Measurements from ENCODE around the gene ARAP2.
A peak's percentile ranks its signal among the peaks of the same experiment; 100 is the strongest.
"Not testable (repeated sequence)": the region's sequence is repeated elsewhere in the genome, so short reads cannot be mapped to it uniquely, and the experiment has no call there.

ARAP2 gene

GRCh38 chr4:36192922-36193321 is 51.4 kb downstream of the ARAP2 start:
- no peak for TF ChIP-seq TAF1 (IDR thresholded peaks at IDR 0.05; ENCODE audit: borderline replicate concordance, low read depth, low read length)
- no peak for TF ChIP-seq POLR2A (IDR thresholded peaks at IDR 0.05; ENCODE audit: low read depth, low read length)
- TF ChIP-seq POLR2AphosphoS5 (IDR thresholded peaks at IDR 0.05; ENCODE audit: low read depth, low read length) = no peak
- no peak for FAIRE-seq
- DNase-seq (ENCODE audit: insufficient read length) = no peak

- no peak for DNase-seq (ENCODE audit: insufficient read length)
- TF ChIP-seq TAF1 (IDR thresholded peaks at IDR 0.05; ENCODE audit: borderline replicate concordance, low read depth, low read length) (no peak), POLR2A (IDR thresholded peaks at IDR 0.05; ENCODE audit: low read depth, low read length) (no peak), POLR2AphosphoS5 (IDR thresholded peaks at IDR 0.05; ENCODE audit: low read depth, low read length) (no peak)
- FAIRE-seq = peak; percentile 87
These were observed 54.6 kb downstream of the ARAP2 start for GRCh38 chr4:36189511-36190226.

- no peak for TF ChIP-seq TAF1 (IDR thresholded peaks at IDR 0.05; ENCODE audit: borderline replicate concordance, low read depth, low read length)
- no peak for TF ChIP-seq POLR2A (IDR thresholded peaks at IDR 0.05; ENCODE audit: low read depth, low read length)
- DNase-seq (ENCODE audit: insufficient read length) = no peak
- FAIRE-seq = peak; percentile 64
These were observed 56.5 kb downstream of the ARAP2 start for GRCh38 chr4:36187723-36188333.

- FAIRE-seq = no peak
These were observed 60.5 kb downstream of the ARAP2 start for GRCh38 chr4:36183665-36184393.

GRCh38 chr4:36183232-36183631 is 61.1 kb downstream of the ARAP2 start:
- no peak for TF ChIP-seq POLR2AphosphoS5 (IDR thresholded peaks at IDR 0.05; ENCODE audit: low read depth, low read length)
- TF ChIP-seq TAF1 (IDR thresholded peaks at IDR 0.05; ENCODE audit: borderline replicate concordance, low read depth, low read length) = no peak
- no peak for TF ChIP-seq POLR2A (IDR thresholded peaks at IDR 0.05; ENCODE audit: low read depth, low read length)

More at GRCh38 chr4:36183665-36184393, 60.5 kb downstream of the ARAP2 start:
- TF ChIP-seq TAF1 (IDR thresholded peaks at IDR 0.05; ENCODE audit: borderline replicate concordance, low read depth, low read length) (no peak), POLR2A (IDR thresholded peaks at IDR 0.05; ENCODE audit: low read depth, low read length) (no peak)
- no peak for DNase-seq (ENCODE audit: insufficient read length)

GRCh38 chr4:36182315-36182714 is 62.0 kb downstream of the ARAP2 start:
- not testable (repeated sequence) for DNase-seq (ENCODE audit: insufficient read length)

More at GRCh38 chr4:36183232-36183631, 61.1 kb downstream of the ARAP2 start:
- FAIRE-seq (peak; percentile 75), DNase-seq (ENCODE audit: insufficient read length) (no peak)

GRCh38 chr4:36180206-36180605 is 64.1 kb downstream of the ARAP2 start:
- no peak for TF ChIP-seq POLR2AphosphoS5 (IDR thresholded peaks at IDR 0.05; ENCODE audit: low read depth, low read length)
- TF ChIP-seq TAF1 (IDR thresholded peaks at IDR 0.05; ENCODE audit: borderline replicate concordance, low read depth, low read length) = no peak
- no peak for TF ChIP-seq POLR2A (IDR thresholded peaks at IDR 0.05; ENCODE audit: low read depth, low read length)
- no peak for FAIRE-seq
- DNase-seq (ENCODE audit: insufficient read length) = no peak

More at GRCh38 chr4:36182315-36182714, 62.0 kb downstream of the ARAP2 start:
- FAIRE-seq = not testable (repeated sequence)

GRCh38 chr4:36178484-36178883 is 65.8 kb downstream of the ARAP2 start:
- no peak for DNase-seq (ENCODE audit: insufficient read length)
- no peak for TF ChIP-seq TAF1 (IDR thresholded peaks at IDR 0.05; ENCODE audit: borderline replicate concordance, low read depth, low read length)
- no peak for TF ChIP-seq POLR2A (IDR thresholded peaks at IDR 0.05; ENCODE audit: low read depth, low read length)
- TF ChIP-seq POLR2AphosphoS5 (IDR thresholded peaks at IDR 0.05; ENCODE audit: low read depth, low read length) = no peak
- FAIRE-seq = no peak

GRCh38 chr4:36177946-36178345 is 66.4 kb downstream of the ARAP2 start:
- no peak for TF ChIP-seq POLR2AphosphoS5 (IDR thresholded peaks at IDR 0.05; ENCODE audit: low read depth, low read length)
- no peak for TF ChIP-seq POLR2A (IDR thresholded peaks at IDR 0.05; ENCODE audit: low read depth, low read length)
- no peak for TF ChIP-seq TAF1 (IDR thresholded peaks at IDR 0.05; ENCODE audit: borderline replicate concordance, low read depth, low read length)
- FAIRE-seq = no peak

GRCh38 chr4:36174570-36174969 is 69.7 kb downstream of the ARAP2 start:
- DNase-seq (ENCODE audit: insufficient read length) (no peak), FAIRE-seq (no peak)
- TF ChIP-seq POLR2A (IDR thresholded peaks at IDR 0.05; ENCODE audit: low read depth, low read length) = no peak
- TF ChIP-seq TAF1 (IDR thresholded peaks at IDR 0.05; ENCODE audit: borderline replicate concordance, low read depth, low read length) = no peak
- no peak for TF ChIP-seq POLR2AphosphoS5 (IDR thresholded peaks at IDR 0.05; ENCODE audit: low read depth, low read length)

More at GRCh38 chr4:36177946-36178345, 66.4 kb downstream of the ARAP2 start:
- DNase-seq (ENCODE audit: insufficient read length) = no peak

GRCh38 chr4:36173905-36174304 is 70.4 kb downstream of the ARAP2 start:
- FAIRE-seq = no peak
- no peak for DNase-seq (ENCODE audit: insufficient read length)
- TF ChIP-seq TAF1 (IDR thresholded peaks at IDR 0.05; ENCODE audit: borderline replicate concordance, low read depth, low read length) (no peak), POLR2AphosphoS5 (IDR thresholded peaks at IDR 0.05; ENCODE audit: low read depth, low read length) (no peak), POLR2A (IDR thresholded peaks at IDR 0.05; ENCODE audit: low read depth, low read length) (no peak)

- FAIRE-seq = no peak
- DNase-seq (ENCODE audit: insufficient read length) = no peak
- no peak for TF ChIP-seq POLR2AphosphoS5 (IDR thresholded peaks at IDR 0.05; ENCODE audit: low read depth, low read length)
- TF ChIP-seq POLR2A (IDR thresholded peaks at IDR 0.05; ENCODE audit: low read depth, low read length) = no peak
- no peak for TF ChIP-seq TAF1 (IDR thresholded peaks at IDR 0.05; ENCODE audit: borderline replicate concordance, low read depth, low read length)
These were observed 71.7 kb downstream of the ARAP2 start for GRCh38 chr4:36172656-36173055.
